Naive thymus-derived CD8-positive, alpha-beta T cell (primary cell): Measurements from ENCODE around the gene HK1. TPM values are rescaled to one million over a fixed set of nuclear protein-coding genes. Genes with fewer than 3 reads are reported as not detected.

Experiments
- ATAC-seq, 2 donors: fragments of 150-1000 bp; cut with Tn5 transposase in 1 of 2; sonication (Bioruptor Pico), chemical (Tn5 transposase) in 1 of 2; 1 replicate in 1 of 2; 2 replicates in 1 of 2; pipeline ENCODE4 v1.10.0; 2021; ENCODE audit warnings: mild to moderate bottlenecking in 2 of 2, moderate library complexity in 2 of 2
- POLR2A ChIA-PET: fragments of 350-600 bp; sonication (Branson Sonifier 250); formaldehyde crosslinking; loops from one replicate; lab custom pipeline; 2021; ENCODE audit warnings: antibody characterized with exemption; lab: Charles Lee
- DNase-seq, 10 donors: peaks; one replicate each; pipeline versions ENCODE4 v3.0.0 to v3.0.0-alpha.2; 2020 to 2022
- H3K27ac Mint-ChIP-seq, 10 donors: one replicate each; pipeline ENCODE4 v1.8.0; 2020 to 2022; ENCODE audit warnings: mild to moderate bottlenecking in 10 of 10, mixed read lengths in 10 of 10, moderate library complexity in 4 of 10, inconsistent platforms in 1 of 10
- H3K27me3 Mint-ChIP-seq, 5 donors: one replicate each; pipeline ENCODE4 v1.8.0; 2021 to 2022; ENCODE audit warnings: mixed read lengths in 5 of 5
- H3K36me3 Mint-ChIP-seq, 3 donors: one replicate each; pipeline ENCODE4 v1.8.0; 2020 to 2022; ENCODE audit warnings: mixed read lengths in 3 of 3, mild to moderate bottlenecking in 2 of 3, inconsistent platforms in 1 of 3
- H3K4me1 Mint-ChIP-seq, 4 donors: one replicate each; pipeline ENCODE4 v1.8.0; 2021 to 2022; ENCODE audit warnings: mixed read lengths in 4 of 4
- H3K4me3 Mint-ChIP-seq, 10 donors: one replicate each; pipeline ENCODE4 v1.8.0; 2020 to 2022; ENCODE audit warnings: mild to moderate bottlenecking in 10 of 10, mixed read lengths in 10 of 10, moderate library complexity in 6 of 10, inconsistent platforms in 1 of 10
- H3K9me3 Mint-ChIP-seq, 9 donors: one replicate each; pipeline ENCODE4 v1.8.0; 2020 to 2022; ENCODE audit warnings: mixed read lengths in 9 of 9, mild to moderate bottlenecking in 3 of 9, inconsistent platforms in 1 of 9, moderate library complexity in 1 of 9
- polyA plus RNA-seq, 3 donors: library from polyadenylated mRNA; unstranded; fragments of 300-500 nt; fragmentation: Illumina TruSeq; gene quantifications; one replicate each; pipeline ENCODE4 v1.2.3, GENCODE V29; 2021
- total RNA-seq, 8 experiments: library from RNA in 2 of 8; stranded (reverse) in 2 of 8; gene quantifications; one replicate each; pipeline ENCODE4 v1.2.3 and lab custom pipeline; 2021 to 2026

HK1 gene
- total and polyA plus RNA-seq, 5 experiments from 2014 or later, result 63.5 to 129 (median 89.9) TPM

GRCh38 chr10:69385454-69386350 is 107.4 kb downstream of the HK1 start:
- Mint-ChIP-seq H3K27ac (peak overlapping the region in 6 of 10 donors; percentile 2 to 85 (median 36)), H3K36me3 (peaks cover 4 to 90% (median 20%) of the 10 kb centered on the region in 3 donors), H3K9me3 (no peaks in the 10 kb centered on the region), H3K4me1 (peaks cover 4 to 13% (median 8%) of the 10 kb centered on the region in 4 donors), H3K27me3 (no peaks in the 10 kb centered on the region), H3K4me3 (no peak overlapping the region)
- POLR2A ChIA-PET, result no interaction called here
- DNase-seq (no peak), ATAC-seq (no peak)

- POLR2A ChIA-PET, result no interaction called here
- H3K4me3 Mint-ChIP-seq, result no peak overlapping the region
- no peaks in the 10 kb centered on the region for H3K27me3 Mint-ChIP-seq
- ATAC-seq (no peak), DNase-seq (no peak)
- peaks cover 4 to 81% (median 20%) of the 10 kb centered on the region in 3 donors for H3K36me3 Mint-ChIP-seq
- peak overlapping the region in 4 of 10 donors; percentile 15 to 72 (median 61) for H3K27ac Mint-ChIP-seq
- H3K9me3 Mint-ChIP-seq, result no peaks in the 10 kb centered on the region
- peaks cover 7 to 20% (median 16%) of the 10 kb centered on the region in 4 donors for H3K4me1 Mint-ChIP-seq
Measured at GRCh38 chr10:69387500-69387899, 109.2 kb downstream of the HK1 start.

GRCh38 chr10:69388488-69388887 is 110.2 kb downstream of the HK1 start:
- ATAC-seq (no peak), DNase-seq (no peak)
- Mint-ChIP-seq H3K4me1 (peaks cover 9 to 22% (median 19%) of the 10 kb centered on the region in 4 donors), H3K27me3 (no peaks in the 10 kb centered on the region), H3K36me3 (peaks cover 4 to 78% (median 19%) of the 10 kb centered on the region in 3 donors), H3K9me3 (no peaks in the 10 kb centered on the region), H3K27ac (peak overlapping the region in 4 of 10 donors; percentile 2 to 44 (median 24)), H3K4me3 (no peak overlapping the region)
- POLR2A ChIA-PET, result interaction anchor here (1.1 to 2.2 kb wide), 2 partner anchors 23 to 150 kb away, joined by 5 read pairs; no protein-coding TSS in a partner anchor

- Mint-ChIP-seq H3K9me3 (no peaks in the 10 kb centered on the region), H3K27ac (peak overlapping the region; percentile 64 to 95 (median 82)), H3K4me1 (peaks cover 11 to 22% (median 19%) of the 10 kb centered on the region in 4 donors), H3K27me3 (no peaks in the 10 kb centered on the region), H3K36me3 (peaks cover 0 to 76% (median 20%) of the 10 kb centered on the region in 3 donors), H3K4me3 (no peak overlapping the region)
- POLR2A ChIA-PET, result interaction anchor here (2.2 kb wide), 1 partner anchor 152 kb away, joined by 5 read pairs; no protein-coding TSS in a partner anchor
- DNase-seq, result no peak
- no peak for ATAC-seq
Measured at GRCh38 chr10:69389827-69390490, 111.7 kb downstream of the HK1 start.

- DNase-seq, result no peak
- H3K4me1 Mint-ChIP-seq, result peaks cover 11 to 22% (median 19%) of the 10 kb centered on the region in 4 donors
- H3K27ac Mint-ChIP-seq, result peak overlapping the region in 9 of 10 donors; percentile 4 to 88 (median 60)
- ATAC-seq, result no peak
- peaks cover 0 to 75% (median 17%) of the 10 kb centered on the region in 3 donors for H3K36me3 Mint-ChIP-seq
- no peaks in the 10 kb centered on the region for H3K9me3 Mint-ChIP-seq
- POLR2A ChIA-PET, result interaction anchor here (0.7 kb wide), 1 partner anchor 149 kb away, joined by 9 read pairs; no protein-coding TSS in a partner anchor
- H3K4me3 Mint-ChIP-seq, result no peak overlapping the region
- no peaks in the 10 kb centered on the region for H3K27me3 Mint-ChIP-seq
Measured at GRCh38 chr10:69391158-69391557, 112.9 kb downstream of the HK1 start.

- Mint-ChIP-seq H3K9me3 (no peaks in the 10 kb centered on the region), H3K27me3 (no peaks in the 10 kb centered on the region), H3K36me3 (peaks cover 0 to 74% (median 14%) of the 10 kb centered on the region in 3 donors), H3K27ac (peak overlapping the region; percentile 28 to 93 (median 74)), H3K4me1 (peaks cover 11 to 22% (median 19%) of the 10 kb centered on the region in 4 donors), H3K4me3 (no peak overlapping the region)
- POLR2A ChIA-PET, result interaction anchor here (0.6 to 1.4 kb wide), 7 partner anchors 16 to 437 kb away, joined by 3 to 7 read pairs (median 4); no protein-coding TSS in a partner anchor
- ATAC-seq (peak; percentile 97 to 99), DNase-seq (peak; percentile 64 to 90 (median 80))
Measured at GRCh38 chr10:69392481-69393000, 114.2 kb downstream of the HK1 start.

GRCh38 chr10:69394020-69394419 is 115.7 kb downstream of the HK1 start:
- POLR2A ChIA-PET, result no interaction called here
- Mint-ChIP-seq H3K9me3 (no peaks in the 10 kb centered on the region), H3K27ac (peak overlapping the region in 1 of 10 donors; percentile 35), H3K27me3 (no peaks in the 10 kb centered on the region), H3K4me1 (peaks cover 11 to 22% (median 19%) of the 10 kb centered on the region in 4 donors), H3K4me3 (no peak overlapping the region), H3K36me3 (peaks cover 0 to 69% (median 13%) of the 10 kb centered on the region in 3 donors)
- no peak for DNase-seq
- ATAC-seq, result no peak

GRCh38 chr10:69397972-69398371 is 119.7 kb downstream of the HK1 start:
- H3K4me1 Mint-ChIP-seq, result peaks cover 0 to 2% (median 0%) of the 10 kb centered on the region in 4 donors
- no peak for DNase-seq
- no peak overlapping the region for H3K4me3 Mint-ChIP-seq
- POLR2A ChIA-PET, result interaction anchor here (1.2 kb wide), 1 partner anchor 9 kb away, joined by 4 read pairs; no protein-coding TSS in a partner anchor
- H3K36me3 Mint-ChIP-seq, result peaks cover 7 to 85% (median 20%) of the 10 kb centered on the region in 3 donors
- no peak for ATAC-seq
- H3K27me3 Mint-ChIP-seq, result no peaks in the 10 kb centered on the region
- no peaks in the 10 kb centered on the region for H3K9me3 Mint-ChIP-seq
- H3K27ac Mint-ChIP-seq, result no peak overlapping the region

- no peak for ATAC-seq
- peaks cover 7 to 81% (median 20%) of the 10 kb centered on the region in 3 donors for H3K36me3 Mint-ChIP-seq
- H3K27ac Mint-ChIP-seq, result peak overlapping the region in 2 of 10 donors; percentile 56 to 83
- no peaks in the 10 kb centered on the region for H3K27me3 Mint-ChIP-seq
- H3K9me3 Mint-ChIP-seq, result no peaks in the 10 kb centered on the region
- no peak for DNase-seq
- POLR2A ChIA-PET, result interaction anchor here (1.0 to 1.2 kb wide), 2 partner anchors 9 to 19 kb away, joined by 4 to 10 read pairs; no protein-coding TSS in a partner anchor
- H3K4me1 Mint-ChIP-seq, result peaks cover 0 to 2% (median 0%) of the 10 kb centered on the region in 4 donors
- no peak overlapping the region for H3K4me3 Mint-ChIP-seq
Measured at GRCh38 chr10:69398466-69398865, 120.2 kb downstream of the HK1 start.

- peaks cover 7 to 62% (median 15%) of the 10 kb centered on the region in 3 donors for H3K36me3 Mint-ChIP-seq
- H3K9me3 Mint-ChIP-seq, result no peaks in the 10 kb centered on the region
- H3K27ac Mint-ChIP-seq, result no peak overlapping the region
- no peaks in the 10 kb centered on the region for H3K4me1 Mint-ChIP-seq
- no peak for DNase-seq
- no peaks in the 10 kb centered on the region for H3K27me3 Mint-ChIP-seq
- H3K4me3 Mint-ChIP-seq, result no peak overlapping the region
- POLR2A ChIA-PET, result no interaction called here
- ATAC-seq, result no peak
Measured at GRCh38 chr10:69400936-69401335, 122.6 kb downstream of the HK1 start.

- Mint-ChIP-seq H3K9me3 (no peaks in the 10 kb centered on the region), H3K27ac (no peak overlapping the region), H3K27me3 (no peaks in the 10 kb centered on the region), H3K4me3 (no peak overlapping the region), H3K4me1 (peaks cover 0 to 5% (median under 1%) of the 10 kb centered on the region in 4 donors), H3K36me3 (peaks cover 7 to 59% (median 15%) of the 10 kb centered on the region in 3 donors)
- POLR2A ChIA-PET, result no interaction called here
- DNase-seq, result no peak
- no peak for ATAC-seq
Measured at GRCh38 chr10:69401416-69401815, 123.1 kb downstream of the HK1 start.

- POLR2A ChIA-PET, result no interaction called here
- no peak for ATAC-seq
- DNase-seq, result no peak
- H3K4me3 Mint-ChIP-seq, result no peak overlapping the region
- H3K27me3 Mint-ChIP-seq, result no peaks in the 10 kb centered on the region
- no peaks in the 10 kb centered on the region for H3K9me3 Mint-ChIP-seq
- peaks cover 0 to 12% (median 3%) of the 10 kb centered on the region in 4 donors for H3K4me1 Mint-ChIP-seq
- peak overlapping the region in 2 of 10 donors; percentile 39 to 56 for H3K27ac Mint-ChIP-seq
- peaks cover 7 to 52% (median 15%) of the 10 kb centered on the region in 3 donors for H3K36me3 Mint-ChIP-seq
Measured at GRCh38 chr10:69402386-69402785, 124.1 kb downstream of the HK1 start.
